NCI-H460 (cell line): ENCODE data around the gene PANK1. TPM values are rescaled to one million over a fixed set of nuclear protein-coding genes. Genes with fewer than 3 reads are reported as not detected.

ENCODE experiments used
- DNase-seq: peaks from one replicate; pipeline ENCODE4 v3.0.0-alpha.2; 2016; ENCODE audit warnings: low read depth; ENCODE audit errors: extremely low read depth
- polyA plus RNA-seq: library from polyadenylated mRNA; depleted of rRNA; stranded (reverse); fragments of >200 nt; gene quantifications from 2 replicates; pipeline ENCODE4 v1.2.3, GENCODE V29; 2014; cell fraction: nucleus; rRNA removed
- total RNA-seq: library from RNA; depleted of rRNA; stranded (reverse); fragments of >200 nt; shearing (Covaris generic); gene quantifications from 2 replicates; pipeline ENCODE4 v1.2.3, GENCODE V29; 2014; rRNA removed

Gene PANK1
- total RNA-seq = 11.2 and 12.4 TPM in 2 replicates
- polyA plus RNA-seq = 5.5 and 12.4 TPM in 2 replicates

DNA sequence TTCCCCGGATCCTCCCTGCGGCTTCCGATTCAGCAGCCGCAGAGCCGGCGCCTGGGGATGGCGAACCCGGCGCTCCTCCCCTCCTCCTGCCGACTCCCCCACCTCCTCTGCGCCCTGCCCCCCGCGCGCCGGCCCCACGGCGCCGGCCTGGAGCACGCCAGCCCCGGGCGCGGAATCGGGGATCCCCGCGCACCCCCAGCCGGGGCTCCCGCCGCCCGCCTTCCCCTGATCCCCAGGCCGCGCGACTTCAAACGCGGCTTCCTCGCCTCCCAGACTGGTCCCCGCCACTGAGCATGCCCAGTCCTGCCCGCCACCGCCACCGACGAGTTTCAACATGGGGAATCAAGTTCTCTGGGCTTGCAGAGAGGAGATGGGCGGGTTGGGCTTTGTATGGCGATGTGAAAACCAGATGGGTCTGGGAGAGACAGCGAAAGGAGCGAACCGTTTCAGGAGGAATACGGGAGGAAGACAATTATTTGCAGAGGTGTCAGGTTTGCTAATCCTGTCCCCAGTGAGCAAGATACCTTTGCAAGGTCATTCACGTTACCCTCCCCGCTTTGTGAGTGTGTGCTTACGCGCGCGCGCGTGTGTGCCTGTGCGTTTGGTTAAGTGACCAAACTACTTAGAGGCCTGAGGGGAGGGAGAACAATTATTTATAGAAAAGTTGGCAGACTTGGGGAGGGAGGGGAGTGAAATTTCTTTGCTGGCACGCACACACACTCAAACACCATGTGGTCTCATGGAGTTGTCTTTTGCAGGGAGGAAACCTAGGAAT, at the start of gene PANK1:
Gene PANK1, minus strand, starts transcription at position 276 of the 775 bp plus-strand sequence. CDS start 351 bp downstream, outside the sequence.
- peak; percentile 58 for DNase-seq

DNA sequence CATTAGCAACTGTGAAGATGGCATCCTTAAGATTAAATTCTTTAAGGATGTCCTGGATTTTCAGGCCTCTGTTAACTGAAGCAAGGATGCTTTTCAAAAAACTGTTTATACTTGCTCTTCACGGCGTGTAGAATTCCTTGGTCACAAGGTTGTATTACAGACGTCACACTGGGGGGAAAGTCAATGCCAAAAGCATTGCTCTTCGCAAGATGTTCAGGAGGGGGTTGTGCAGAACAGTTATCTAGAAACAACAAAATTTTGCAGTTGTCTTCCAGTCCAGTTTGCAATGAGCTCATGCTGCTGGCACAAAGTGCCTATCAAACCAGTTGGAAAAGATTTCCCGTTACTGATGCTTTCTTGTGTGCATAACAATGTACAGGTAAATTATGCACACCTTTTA, 48.1 kb upstream of the PANK1 start:
- DNase-seq = no peak

DNA sequence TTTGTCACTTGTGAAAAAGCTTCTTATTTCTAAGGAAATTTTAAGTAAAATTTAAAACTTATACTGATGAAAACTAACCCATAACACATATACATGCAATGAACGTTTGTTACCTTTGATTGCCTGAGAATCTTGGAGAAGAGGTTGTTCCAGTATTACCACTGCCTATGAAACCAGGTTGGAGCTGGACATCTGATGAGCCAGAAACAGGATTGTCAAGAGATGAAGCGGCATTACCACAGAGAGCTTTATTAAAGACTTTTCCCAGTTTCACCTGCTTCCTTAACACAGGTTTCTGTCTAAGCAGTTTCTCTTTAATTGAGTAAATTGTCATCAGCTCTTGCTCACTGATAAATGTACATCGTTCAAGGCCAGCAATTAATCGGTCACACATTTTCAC, 47.4 kb upstream of the PANK1 start:
- no peak for DNase-seq

DNA sequence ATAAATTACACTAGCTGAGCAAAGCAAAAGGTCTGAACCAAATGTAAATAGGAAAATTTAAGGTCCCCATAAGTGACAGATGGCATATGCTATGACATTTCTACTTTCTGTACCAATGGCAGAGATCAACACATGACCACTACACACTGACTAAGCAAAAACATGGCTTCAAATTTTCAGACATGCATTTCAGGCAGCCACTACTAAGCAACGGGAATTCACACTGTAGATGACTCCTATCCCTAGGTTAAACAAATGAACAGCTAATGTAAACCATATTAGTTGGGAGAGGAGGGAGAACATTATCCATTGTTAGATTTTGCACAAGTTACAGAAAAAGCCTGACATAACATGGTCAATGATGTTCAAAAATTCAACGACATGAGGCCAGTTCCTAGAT, 45.0 kb upstream of the PANK1 start:
- DNase-seq = no peak

DNA sequence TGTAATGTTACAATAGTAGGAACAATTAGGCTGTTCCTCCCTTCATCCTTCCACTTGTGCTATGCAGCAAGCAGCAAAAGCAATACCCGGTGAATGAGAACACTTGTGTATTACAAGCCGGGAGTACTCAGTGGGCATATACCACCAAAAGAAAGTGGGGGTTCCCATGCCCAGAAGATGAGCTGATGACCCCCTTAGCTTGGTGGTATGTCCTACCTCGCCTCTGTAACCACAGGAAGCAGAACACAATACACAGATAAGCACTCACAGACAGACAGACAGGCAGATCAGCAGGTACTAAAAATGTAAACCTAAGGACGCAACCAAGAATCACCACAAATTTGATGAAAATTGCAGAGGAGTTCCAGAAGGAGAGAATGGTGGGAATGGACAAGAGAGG, 40.9 kb upstream of the PANK1 start:
- DNase-seq = no peak

DNA sequence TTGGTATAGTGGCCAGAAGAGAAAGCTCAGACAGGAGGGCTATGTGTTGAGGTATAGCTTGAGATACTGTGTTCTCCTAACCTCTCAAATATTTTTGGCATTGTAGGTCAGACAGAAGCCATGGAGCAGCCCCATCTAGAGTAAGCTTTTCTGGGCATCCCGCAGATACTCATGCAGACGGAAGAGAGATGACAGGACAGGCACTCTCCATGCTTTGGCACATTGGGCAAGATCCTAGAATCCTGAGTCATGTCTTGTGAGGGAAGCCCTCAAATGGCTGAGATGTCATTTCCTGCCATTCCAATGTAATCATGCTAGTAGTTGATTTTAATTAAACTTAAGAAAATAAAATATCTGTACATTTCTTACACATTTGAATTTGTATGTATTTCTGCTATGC, 39.6 kb upstream of the PANK1 start:
- no peak for DNase-seq

DNA sequence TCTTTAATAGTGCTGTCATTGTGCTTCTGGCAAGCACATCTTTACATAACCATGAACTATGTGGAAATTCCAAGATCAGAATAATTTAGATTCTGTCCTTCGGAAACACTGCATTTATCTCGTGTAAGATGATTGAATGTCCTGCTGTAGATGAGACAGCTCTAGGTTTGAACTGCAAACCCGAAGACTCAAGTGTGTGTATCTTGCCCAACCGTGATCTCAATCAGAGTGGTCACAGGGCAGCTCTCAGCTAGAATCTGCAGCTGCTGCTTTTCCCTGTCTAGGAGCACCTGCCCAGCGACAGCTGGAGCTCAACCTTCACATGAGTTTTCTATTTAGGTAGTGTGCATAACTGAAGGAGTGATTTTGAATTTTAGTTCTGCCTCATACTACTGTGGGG, 38.8 kb upstream of the PANK1 start:
- no peak for DNase-seq

DNA sequence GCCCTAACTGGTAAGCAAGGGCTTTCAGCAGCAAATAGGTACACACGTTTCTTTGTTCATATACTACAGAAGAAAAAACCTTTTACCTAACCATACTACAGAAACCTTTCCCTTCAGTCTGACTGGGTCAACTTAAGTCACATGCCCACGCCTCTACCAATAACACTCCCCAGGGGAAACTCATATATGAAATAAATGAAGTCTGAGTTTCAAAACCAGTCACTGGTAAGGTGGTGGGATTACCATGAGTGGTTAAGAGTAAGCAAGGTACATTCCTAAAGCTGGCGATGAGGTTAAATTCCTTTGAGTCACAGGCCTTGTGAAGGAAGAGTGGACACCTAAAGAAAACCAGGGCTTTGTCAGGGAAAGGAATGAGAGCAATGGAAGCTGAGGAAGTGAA, 34.9 kb upstream of the PANK1 start:
- DNase-seq = no peak

DNA sequence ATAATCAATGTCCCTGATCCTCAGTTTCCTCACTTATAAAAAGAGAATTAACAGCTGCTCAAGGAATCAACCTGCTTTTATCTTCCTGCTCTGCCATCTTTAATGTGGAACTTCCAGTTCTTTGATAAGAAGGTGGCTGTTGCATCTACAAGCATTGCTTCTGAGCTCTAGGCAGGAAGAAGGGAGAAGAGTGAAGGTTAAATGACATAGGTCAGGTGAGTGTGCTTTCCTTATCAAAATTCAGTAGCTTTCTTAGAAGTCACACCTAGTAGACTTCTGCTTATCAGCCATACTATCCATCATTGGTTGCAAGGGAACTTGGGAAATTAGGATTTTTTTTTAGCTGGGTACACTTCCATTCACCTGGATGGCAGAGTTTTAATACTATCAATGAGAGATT, 32.3 kb upstream of the PANK1 start:
- DNase-seq = no peak

DNA sequence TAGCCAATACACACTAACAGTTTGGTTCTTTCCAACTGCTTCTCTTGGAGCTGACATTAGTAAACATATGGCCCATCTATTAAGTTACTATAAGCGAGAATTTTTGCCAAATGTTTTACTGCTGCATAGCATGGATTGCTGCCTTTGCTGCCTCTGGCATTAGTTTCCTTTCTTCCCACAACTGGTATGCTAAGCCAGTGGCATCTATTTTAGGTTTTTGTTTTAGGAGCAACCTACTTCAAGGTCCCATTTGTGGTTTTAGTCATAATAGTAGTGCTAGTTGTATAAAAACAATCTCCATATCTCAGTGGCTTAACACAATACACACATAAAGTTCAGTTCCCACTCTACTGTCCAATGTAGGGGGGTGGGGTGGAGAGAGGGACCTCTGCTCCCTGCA, 25.9 kb upstream of the PANK1 start:
- no peak for DNase-seq

DNA sequence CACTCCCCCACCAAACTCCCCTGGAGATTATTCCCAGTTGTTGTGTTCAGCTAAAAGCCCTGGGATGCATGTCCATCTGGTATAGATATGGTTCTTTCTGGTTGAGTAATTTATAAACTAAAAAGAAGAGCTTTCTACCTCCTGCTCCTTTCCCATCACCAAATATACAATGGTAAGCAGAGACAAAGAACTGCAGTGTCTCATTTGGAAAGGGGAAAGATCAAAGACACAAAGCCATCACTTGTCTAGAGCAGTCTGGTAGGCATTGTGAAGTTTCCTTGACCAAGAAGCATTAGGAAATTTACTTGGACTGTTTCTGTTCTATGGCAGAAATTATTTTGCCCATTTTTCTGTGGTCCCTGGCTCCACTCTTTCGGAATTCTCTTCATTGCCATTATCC, 24.9 kb upstream of the PANK1 start:
- no peak for DNase-seq

DNA sequence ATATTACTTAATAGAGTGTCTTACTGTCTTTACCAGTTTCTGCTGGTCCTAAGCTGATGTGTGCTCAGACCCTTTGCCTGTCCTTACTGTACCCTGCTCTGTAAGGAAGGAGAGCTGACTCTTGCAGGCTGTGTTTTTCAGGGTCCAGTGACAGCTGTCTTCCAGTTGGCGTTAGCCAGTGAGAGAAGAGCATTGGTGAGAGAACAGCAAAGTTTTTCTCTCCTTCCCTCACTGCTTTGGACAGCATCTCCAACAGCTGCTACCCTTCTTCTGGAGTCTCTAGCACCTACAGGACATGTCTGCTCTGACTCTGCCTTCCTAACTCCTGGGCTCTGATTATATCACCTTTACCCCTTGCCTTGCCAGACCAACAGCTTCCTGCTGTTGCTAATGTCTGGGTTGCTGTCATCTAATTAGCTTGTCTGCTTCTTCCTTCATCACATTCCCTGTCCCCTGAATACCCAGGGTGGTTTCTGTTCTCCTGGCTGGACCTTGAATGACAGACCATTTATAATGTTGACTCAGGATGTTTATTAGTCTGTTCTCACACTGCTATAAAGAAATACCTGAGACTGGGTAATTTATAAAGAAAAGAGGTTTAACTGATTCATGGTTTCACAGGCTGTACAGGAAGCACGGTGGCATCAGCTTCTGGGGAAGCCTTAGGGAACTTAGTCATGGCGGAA, 23.5 kb upstream of the PANK1 start:
- no peak for DNase-seq

DNA sequence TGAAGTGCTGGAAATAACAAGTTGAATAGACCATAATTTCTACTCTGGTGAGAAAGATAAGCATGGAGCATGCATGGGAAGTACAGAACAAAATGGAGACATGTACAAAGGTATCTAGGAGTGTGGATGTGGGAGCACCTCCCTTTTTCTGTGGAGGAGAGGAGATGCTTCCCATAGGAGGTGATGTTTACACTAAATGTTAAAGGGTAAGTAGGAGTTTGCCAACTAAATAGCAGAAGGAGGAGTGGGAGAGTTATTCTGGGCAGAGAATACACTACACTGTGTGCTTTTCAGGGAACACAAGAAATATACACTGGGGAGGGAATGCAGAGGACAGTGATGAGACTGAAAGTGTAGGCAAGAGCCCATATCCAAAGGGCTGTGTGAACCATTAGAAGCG, 21.1 kb upstream of the PANK1 start:
- DNase-seq = no peak

DNA sequence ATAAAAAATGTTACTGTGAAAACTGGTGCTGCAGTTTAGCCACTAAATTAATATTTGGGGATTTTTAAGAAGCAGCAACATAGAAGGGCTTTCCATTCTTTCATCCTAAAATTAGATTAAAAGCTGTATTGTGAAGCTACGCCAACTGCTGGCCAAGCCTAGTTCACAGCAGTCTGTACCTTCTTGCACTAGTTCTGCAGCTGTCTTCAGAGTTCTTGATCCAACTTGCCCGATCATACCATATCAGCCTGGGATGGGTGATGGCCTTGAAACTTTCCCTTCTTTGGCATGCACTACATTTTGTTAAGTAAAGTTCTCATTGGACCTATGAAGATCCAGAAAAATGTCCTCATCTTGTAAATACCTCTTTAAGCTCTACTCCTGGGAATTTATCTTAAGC, 20.3 kb upstream of the PANK1 start:
- DNase-seq = no peak

DNA sequence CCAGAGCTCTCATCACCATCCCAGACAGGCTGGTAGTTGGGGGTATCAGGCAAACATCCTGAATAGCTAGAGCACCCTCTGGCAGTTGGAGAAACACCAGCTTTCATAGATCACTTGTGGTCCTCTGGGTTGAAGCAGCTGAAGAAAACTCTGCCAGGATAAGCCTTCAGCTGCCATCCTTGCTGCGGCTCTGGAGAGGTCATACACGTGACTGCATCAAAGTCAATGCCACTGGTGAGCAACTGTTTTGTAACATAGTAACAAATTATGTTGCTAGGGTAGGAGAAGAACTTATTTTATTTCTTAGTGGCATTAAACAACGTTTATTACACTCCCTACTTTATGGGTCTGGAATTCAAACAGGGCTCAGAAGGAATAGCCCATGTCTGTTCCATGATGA, 19.2 kb upstream of the PANK1 start:
- DNase-seq = no peak

DNA sequence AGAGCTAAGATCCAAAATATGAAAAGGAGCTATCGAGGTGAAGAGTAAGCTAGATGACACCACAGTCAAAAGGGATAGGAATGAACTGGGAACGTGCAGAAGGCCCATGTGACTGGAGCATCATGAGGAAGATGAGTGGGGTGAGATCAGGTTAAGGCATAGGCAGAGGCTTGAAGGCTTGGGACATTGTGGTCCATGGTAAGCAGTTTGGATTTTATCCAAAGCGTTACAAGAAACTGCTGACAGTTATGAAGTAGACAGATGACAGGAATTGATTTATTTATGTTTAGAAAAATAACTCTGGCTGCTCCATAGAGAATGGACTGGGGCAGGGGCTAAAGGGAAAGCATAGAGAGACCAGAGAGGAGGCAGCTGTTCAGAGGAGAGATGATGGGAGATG, 18.1 kb upstream of the PANK1 start:
- DNase-seq = no peak

DNA sequence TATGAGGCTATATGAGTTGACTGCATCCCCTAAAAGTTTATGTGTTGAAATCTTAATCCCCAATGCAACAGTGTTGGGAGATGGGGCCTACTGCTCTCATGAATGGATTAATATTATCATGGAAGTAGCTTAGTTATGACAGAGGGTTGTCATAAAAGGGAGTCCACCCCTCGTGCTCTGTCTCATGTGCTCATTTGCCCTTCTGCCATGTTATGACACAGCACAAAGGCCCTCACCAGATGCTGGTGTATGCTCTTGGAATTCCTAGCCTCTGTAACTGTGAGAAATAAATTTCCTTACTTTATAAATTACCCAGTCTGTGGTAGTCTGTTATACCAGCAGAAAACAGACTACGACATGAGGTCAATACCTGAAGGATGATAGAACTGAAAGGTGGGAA, 17.6 kb upstream of the PANK1 start:
- DNase-seq = no peak

DNA sequence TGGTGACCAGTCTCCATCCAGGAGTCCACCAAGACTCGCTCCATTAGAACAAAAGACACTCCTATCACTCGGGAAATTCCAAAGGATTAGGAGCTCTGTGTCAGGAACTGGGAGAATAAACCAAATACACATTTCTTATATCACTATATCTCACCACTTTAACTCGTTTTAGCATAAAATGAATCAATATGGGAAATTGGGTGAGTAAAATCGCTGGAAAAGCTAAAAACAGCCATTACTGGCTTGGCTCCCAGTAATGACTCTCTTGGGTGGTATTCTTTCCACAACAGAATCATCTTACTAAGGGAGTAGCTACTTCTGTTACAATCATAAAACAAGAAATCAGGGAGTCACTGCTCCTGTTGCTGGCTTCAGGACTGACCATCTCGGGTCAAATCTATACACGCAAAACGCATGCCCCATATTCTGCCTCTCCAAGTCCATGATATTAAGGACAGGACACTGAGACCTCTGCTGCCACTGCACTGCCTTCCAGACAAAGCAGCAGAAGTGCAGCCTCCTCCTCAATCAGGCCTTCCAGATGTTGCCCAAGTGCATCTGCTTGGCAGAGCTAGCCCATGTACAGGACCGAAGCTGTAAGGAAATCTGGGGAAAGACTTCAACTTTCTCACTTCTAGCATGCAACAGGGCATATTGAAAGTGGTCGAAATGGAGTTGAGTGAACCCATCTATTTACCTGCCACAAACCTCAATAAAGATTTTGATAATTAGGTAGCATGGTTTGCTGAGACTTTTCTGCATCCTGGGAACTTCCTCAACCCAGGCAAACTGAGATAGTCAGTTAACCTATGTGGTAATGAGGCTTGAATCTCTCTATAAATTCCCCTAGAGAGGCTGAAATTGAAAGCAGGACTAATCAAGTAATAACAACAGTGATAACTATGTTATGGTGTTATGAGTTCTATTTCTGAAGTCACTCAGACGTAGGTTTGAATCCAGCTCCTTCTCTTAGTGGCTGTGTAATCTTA, 14.4 kb upstream of the PANK1 start:
- no peak for DNase-seq

DNA sequence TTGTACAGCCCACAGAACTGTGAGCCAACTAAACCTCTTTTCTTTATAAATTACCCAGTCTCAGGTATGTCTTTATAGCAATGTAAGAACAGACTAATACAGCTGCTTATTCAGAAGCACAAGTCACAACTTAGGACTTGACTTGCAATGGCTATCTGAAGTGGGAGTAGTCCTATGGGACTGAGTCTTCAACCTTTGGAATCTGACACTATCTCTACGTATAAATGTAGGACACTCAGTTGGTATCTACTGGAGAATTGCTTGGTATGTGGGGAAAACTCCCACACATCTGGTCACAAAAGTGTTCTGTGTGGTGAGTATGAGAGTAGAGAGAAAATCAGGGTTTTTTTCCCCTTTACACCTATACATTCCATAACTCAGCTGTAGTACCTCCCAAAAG, 12.3 kb upstream of the PANK1 start:
- DNase-seq = no peak

DNA sequence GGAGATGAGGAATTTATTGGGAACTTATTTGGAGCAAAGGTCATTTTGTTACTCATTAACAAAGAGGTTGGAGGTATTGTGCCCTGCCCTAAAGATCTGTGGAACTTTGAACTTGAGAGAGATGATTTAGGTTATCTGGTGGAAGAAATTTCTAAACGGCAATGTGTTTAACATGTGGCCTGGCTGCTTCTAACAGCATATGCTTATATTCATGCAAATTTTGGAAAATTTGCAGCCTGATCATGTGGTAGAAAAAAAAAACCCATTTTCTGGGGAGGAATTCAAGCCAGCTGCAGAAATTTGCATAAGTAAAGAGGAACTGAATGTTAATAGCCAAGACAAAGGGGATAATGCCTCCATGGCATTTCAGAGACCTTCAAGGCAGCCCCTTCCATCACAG, 10.7 kb upstream of the PANK1 start:
- no peak for DNase-seq

DNA sequence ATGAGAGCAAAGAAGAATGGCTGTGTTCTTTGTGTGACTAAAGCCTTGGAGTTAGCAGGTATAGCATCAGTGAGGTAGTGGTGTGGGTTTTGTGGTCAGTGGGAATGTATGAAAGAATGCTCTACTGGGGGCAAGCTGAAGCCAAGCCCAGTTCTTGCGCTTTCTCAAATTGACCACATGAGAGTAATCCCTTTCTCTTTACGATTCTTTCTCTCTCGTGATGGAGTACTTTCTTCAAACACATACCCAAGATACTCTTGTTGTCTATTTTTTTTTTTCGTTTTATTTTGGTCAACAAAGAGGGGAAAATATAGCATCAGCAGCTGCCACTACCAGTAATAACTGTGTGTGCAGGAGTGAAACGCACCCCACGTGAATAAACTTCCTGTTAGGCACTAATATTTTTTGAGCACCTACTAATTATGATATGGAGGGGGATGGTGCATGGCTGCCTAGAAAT, 8.4 kb upstream of the PANK1 start:
- DNase-seq = no peak
